Middle frontal gyrus (tissue), 1 donor: Measurements from ENCODE around the gene MEIS2.
A peak's percentile ranks its signal among the peaks of the same experiment; 100 is the strongest.

Source experiments
- DNase-seq: peaks from one replicate; pipeline ENCODE4 v3.0.0-alpha.2; 2015; ENCODE audit warnings: low spot score; ENCODE audit errors: extremely low spot score

Gene MEIS2

DNA sequence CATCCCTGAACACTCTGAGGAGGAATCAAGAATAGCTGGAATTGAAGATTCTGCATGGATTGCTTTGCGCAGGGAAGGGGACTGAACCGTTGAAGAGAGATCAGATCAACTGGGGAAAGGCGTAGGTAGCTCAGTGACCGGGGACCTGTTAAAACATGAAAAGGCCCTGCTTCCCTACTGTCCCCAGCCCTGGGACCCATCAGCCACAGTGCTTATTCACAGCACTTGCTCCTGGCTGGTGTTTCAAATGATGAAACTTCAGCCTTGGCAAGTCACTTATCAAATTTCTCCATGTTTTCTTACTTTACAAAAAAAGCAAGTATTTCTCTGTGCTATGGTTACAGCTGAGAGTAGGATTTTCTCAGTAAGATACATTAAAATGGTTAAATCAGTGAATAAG is 199.3 kb downstream of the MEIS2 start:
- no peak for DNase-seq

DNA sequence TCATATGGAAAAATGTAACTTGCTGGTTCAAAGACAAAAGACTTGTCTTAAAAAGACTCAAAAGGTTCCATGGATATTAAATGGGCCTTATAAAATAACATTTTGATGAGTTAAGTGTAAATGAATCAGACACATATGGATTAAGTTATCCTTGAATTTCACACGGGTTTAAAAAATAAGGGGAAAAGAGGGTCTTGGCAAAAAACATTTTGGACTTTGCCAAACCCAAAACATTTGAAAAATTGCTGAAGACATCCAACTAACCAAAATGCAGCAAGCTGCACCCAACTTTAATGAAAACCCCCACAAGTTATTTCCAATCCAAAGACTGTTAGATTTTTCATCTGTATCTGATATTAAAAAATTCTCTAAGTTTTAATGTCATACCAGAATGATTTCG is 200.7 kb downstream of the MEIS2 start:
- no peak for DNase-seq

DNA sequence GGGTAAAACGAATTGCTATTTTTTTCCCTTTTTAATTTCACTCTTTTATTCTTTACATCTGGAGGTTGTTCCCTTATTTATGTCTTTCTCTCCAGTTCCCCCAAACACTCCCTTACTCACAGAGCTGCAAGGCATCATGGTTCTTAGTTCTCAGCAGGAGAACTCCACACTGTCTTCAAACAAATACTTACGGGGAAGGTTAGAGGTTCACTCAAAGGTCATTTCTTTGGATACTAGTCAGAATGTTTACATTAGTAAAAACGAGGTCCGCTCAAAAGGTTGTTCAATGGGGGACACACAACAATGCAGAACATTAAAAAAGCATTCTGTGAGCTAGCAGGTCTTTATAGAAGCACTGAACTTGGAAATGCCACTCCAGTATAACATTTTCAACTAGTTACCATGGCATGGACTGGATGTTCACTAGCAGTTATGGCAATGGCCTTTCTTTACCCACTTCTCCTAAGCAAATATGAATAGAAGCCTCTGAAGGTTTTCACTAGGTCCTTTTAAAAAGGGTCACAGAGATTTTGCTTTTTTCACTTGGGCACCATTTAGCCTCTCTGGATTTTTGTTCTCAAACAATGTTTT is 201.7 kb downstream of the MEIS2 start:
- DNase-seq, result no peak

DNA sequence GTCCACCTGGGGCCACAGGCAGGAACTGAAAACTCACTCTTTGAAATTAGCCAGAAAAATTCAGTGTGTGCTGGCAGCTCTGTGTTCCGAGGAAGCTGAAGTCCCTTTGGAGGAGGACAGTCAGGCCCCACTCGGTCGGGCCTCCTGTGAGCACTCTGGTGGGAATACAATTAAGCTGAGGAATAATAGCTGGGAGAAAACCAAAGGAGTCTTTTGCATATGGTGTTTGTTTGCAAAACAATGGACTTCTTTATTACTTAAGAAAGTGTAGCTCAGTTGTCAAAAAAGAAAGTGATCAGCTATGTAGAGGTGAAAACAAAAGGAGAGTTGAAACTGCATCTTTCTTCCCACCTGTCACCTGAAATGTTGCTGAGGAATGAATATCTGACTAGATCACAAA is 202.5 kb downstream of the MEIS2 start:
- DNase-seq, result no peak

DNA sequence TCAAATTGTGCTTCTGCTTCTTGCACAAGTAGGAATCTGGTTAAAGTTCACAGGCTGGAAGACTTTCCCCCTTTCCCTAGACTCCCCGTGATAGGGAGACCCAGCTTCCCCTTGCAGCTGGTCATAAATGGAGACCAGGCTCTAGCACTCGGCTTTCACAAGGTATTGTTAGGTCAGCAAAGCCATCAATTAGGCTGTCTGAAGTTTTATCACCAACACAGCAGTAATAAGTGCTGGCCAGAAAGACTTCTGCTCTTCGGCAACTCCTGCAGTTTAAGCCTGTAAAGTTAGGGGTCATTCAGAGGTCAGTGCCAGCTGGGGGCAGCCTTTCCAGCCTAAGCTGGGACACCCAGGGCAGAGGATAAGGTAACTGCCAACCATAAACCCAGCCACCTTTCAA is 203.4 kb downstream of the MEIS2 start:
- DNase-seq, result no peak

DNA sequence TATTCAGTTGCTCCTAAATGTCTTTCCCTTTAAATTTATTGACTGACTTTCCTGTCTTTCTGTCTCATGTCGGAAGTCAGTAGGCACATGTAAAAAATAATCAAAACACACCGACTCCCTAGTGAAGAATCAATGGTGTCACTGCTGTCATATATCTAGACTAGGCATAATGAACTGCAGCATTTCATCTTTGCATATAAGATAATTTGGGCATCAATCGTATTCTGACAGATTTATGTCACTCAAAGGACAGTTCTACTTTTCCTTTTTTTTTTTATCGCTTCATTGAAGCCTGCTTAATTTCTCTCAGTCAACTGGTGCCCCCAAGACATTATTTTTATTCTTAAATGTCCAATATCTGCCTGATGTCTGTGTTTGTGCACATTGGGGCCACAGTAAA is 206.3 kb downstream of the MEIS2 start:
- no peak for DNase-seq

DNA sequence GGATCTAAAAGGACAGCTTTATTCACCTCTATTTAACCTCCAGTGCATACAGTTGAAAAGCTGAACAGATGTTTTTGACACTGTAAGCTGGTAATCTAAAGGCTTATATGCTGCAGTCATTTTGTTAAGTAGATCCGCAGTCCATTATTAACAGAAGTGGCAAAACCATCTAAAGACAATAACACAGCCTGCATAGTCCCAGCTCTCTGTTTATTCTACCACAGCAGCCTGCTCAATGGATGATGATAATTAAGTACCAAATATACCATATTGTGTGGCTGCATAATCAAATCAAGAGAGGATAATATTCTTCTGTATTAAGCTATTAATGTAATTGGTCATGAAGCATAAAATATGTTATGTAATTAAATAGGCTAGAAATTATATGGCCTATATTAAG is 207.1 kb downstream of the MEIS2 start:
- no peak for DNase-seq

DNA sequence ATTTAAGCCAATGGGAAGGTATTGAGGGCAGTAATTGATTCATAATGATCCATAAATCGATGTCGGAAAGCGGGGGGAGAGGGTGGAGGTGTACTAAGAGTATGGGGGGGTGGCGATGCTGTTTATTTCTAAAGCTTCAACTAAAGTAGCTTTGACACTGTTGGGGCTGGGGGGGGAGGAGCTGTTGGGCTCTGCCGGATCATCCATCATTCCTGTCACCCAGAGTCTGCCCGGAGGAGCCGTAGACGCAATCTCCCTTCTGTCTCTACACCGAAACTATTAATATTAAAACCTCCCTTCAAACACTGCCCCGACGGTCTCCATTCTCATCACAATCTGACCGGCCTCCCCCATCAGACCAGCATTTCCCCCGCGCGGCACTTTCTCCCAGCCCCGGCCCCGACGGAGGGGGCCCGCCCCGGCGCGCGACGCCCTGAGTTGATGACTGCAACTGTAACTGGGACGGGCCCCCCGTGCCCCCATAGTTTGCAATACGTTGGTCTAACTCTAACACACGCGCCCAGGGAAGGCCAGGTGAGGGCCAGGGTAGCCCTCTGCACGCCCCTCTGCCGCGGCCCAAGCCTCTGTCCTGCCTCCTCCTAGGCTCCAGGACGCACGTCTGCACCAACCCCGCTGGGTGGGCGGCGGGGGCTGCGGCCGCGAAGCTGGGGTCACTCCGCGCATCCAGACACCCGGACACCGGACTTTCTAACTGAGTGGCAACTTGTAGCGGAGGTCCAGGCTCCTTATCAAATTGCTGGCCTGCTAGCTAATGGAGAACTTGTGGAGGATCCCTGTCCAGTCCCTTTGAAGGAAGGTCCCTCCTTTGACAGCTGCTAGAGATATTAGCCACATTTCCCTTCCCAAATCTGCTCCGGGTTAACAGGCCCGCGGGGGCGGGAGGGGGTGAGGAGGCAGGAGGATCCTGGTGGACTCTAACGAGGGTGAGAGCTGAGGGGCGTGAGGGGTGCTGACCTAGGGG is 212.0 kb downstream of the MEIS2 start:
- DNase-seq, result no peak

DNA sequence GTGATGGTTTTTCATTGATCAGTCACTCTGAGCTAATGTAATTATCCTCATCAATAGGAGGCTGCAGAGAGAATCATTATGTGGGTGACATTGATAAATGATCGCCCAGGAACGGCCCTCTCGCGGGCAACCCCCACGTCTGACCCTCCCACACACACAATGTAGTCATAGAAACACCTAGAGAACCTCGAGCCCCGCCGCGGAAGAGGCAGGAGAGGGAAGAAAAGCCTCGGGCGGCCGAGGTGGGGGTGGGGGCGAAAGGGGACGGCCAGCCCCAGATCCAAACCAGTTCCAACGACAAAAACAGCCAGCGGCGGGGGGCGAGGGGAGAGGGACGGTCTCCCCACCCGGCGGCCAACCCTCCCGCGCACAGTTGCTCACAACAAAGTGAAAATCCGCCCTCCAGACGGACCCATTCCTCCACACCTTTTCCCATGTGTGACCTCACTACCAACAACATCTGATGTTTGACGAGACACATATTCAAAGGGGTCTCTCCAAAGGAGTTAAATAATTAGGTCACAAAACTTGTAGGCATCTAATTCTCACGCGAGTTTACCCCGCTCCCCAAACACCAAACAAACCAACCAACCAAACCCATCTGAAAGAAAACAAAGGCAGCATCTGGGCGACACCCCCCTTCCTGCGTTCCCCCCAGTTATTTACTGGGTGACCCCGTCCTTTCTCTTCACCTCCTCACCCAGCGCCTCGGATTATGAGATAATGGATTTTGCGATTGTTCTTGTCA is 213.0 kb downstream of the MEIS2 start:
- DNase-seq, result no peak

DNA sequence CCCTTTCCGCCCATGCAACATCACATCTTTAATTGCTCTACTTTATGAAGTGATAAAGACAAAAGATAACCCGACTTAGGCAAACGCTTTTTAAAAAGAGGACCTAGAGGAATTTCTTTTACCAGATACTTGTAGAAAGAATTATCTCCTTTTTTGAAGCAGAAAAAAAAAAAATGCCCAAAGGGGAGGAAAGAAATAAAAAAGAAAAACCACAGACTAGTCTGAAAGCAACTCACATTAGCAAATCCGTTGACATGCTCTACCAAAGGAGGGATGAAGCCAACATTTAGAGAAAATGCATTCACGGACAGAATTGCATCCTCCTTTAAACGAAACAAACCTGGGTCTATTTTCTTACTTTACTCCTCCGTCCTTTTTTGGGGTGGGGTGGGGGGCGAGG is 213.6 kb downstream of the MEIS2 start:
- no peak for DNase-seq

DNA sequence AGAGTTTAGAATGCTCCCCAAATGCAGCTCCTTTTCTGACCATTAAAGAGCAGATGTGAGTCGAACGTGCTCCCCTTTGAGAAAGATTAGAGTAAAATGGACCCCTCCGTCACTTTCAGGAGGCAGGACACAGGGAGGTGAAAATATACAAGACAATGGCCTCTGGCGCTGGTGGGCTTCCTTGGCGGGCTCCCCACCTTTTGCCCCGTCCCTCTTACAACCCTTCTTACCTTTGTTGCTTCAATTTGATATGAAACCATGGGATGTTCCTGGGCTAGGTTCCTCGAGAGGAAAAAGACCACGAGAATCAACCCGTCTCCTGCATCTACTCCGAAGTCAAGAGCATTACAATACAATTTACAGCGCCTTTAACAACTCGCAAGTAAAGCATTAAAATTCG is 214.2 kb downstream of the MEIS2 start:
- DNase-seq, result no peak

DNA sequence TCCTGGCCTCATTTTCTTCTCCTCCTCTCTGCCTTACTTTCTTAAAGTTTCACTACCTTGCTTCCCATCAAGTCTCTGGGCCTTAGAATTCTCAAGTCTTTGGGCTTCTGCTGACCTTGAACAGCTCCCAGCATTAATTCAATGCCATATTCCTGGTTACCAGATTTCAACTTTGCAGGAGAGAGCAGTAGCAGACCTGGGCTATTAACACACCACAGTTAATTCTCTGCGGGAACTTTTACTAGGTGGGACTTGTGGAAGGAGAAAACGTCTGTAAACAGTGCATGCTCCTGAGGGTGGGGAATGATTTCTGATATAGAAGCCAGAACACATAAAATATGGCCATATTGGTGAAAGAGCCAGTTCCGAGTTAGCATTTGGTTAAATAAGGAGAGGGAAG is 214.6 kb downstream of the MEIS2 start:
- no peak for DNase-seq

DNA sequence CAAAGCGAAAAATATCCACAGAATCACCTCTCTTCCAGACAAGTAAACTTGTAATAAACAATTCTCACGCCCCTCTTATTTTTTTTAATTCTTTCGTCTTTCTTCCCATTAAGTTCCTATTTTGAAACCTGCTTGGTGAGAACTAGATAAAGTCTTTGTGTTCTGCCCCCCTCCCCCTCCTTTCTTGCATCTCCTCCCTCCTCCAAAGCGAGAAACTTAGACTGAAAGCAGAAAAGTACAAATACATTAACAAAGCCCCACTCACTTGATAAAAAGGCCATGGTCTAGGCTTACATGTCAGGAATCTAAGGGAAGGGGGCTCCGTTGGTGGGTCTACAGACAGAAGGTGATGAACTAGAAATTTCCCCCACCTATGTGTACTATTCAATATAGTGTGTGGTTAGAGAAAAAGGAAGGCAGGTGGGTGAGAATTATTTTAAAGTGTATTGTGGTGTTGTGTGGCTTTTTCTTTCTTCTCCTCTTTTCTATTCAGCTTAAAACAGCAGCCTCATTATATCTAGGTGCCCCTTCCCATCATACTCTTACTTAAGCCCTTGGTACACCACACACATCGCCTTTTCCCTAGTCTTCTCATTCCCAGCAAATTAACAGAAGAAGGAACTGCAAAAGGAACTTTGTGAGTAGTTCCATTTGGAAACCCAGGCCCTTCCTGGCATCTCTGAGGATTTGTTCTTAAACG is 215.3 kb downstream of the MEIS2 start:
- no peak for DNase-seq

DNA sequence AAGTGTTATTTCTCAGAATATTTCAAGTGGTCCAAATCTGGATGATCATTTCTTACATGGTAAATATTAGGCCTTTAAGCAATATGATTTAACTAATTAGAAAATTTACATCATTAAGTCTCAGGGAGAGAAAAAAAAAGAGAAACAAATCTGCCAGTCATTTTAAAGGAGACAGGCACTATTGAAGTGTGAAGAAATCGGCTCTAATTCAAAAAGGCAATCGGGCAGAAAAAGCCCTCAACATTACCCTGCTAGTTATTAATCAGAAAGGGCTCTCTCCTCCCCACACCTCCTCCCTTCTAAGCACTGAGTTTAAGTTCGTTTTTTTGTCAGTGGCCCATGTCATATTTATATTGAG is 215.9 kb downstream of the MEIS2 start:
- DNase-seq, result no peak

DNA sequence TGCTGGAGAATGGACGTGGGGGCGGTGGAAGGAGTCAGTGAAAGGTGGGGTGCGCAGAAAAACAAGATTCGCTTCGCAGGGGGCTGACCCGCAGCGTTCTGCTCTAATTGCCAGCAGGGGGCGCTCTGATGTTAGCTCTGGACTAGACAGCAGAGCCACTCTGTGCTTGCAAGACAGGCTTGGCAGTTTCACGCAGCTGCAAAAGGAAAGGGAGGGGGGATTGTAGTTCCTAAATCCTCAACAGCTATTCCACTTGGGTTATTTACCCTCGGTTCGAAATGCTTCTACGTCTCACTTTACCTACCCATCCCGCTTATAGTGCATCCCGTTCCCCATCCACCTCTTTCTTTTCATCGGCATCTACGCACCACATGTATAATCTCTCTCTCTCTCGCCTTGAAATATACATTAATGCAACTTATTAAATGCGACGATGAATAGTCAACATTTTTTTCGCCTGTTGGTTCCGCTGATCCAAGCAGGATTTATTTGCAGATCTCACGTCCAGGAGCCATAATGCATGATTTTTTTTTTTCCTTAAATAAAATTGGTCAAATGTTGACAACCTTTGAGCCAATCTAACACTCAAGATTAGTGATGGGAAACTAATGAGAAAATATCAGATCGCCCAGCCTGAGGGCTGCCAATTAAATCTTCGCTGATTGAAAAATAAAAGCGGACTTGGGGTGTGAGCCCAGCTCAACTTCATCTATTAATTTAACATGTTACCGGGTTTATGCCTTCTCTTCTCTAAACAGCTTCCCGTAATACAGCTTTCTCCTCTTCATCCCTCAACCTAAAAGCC is 216.4 kb downstream of the MEIS2 start:
- peak; percentile 76 for DNase-seq

DNA sequence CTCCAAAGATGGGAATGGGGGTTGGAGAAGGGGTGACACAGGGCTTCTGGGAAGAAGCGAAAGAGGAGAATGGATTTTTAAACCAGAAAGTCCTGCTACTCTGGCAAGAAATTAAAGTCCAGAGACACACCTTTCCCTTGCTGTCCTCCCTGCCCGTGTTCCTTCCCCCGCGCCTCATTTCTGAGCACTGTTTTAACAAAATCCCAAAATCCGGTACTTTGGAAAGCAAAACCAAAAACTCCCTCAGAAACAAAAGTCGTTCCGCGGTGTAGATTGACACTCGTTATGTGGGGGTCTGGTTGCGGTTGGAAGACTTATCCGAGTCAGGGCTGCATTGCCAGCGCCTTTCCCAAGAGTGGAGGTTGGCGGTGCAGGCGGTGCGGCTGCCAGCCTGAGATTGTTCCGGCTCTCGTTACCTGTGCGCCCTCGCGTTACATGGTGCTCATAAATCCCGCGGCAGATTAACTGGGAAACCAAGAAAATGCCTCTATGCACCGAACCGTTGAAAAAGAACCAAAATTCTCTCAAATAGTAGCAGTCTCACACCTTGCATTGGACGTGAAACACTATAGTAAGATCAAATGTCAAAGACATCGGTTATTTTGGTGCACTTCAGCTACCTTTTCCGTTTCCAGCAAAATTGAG is 217.7 kb downstream of the MEIS2 start:
- DNase-seq, result no peak

DNA sequence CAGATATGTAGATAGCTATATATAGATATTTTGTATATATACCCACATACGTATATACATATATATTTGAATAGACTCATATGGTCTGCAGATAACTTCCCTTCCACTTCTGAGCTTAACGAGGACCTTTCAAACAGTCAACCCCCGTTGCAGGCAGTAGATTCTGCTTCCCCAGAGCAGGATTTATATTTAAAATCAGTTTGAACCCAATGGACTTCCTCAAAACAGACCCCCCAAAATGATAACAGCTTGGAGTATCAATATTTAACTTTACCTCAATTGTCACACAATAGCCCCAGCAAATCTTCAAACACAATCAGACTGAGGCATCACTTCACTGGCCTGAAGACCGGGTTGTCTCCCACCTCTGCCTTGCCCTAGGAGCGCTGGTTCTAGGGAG is 218.3 kb downstream of the MEIS2 start:
- no peak for DNase-seq

DNA sequence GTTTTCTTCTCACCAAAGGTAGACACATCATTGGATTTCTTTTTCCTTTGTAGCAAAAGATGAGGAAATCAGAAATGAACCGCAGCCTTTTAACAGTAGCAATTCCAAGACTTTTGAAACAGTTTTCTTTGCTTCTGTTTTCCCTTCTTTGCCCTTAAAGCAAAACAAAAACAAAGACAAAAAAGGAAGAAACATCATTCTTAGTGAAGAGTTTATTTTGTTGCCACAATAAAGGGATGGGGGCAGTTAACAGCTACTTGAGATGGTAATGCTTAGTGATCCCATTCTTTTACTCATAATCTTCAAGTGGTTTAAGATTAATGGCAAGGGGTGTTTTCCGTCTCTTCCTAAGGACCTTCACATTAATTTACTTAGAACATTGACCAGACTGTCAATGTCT is 218.8 kb downstream of the MEIS2 start:
- DNase-seq, result no peak

DNA sequence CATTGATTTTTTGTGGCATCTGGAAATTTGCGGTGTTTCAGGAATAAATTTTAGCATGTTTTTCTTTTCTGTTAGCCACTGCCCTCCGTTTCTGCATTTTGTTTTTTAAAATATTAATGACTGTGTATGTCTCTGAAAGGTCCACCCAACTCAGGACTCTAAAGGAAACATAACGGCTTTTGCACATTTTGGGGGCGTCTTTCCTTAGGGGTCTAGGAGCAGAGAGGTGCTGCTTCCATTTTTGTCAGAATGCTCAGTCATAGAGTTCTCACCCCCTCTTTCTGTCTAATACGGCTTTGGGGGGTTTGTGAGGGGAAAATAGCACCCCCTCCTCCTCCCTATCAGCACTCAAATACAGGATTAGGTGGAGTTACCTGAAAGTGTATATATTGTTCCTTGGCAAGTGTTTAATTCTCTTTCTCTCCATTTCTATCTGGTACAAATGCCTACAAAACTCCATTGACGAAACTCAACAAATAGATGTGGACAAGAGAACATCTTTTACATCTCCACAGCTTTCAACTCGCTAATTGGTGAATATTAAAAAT is 219.4 kb downstream of the MEIS2 start:
- no peak for DNase-seq
